ENCODE measurements around the gene NUP93. TPM values are rescaled to one million over a fixed set of nuclear protein-coding genes. Genes with fewer than 3 reads are reported as not detected.
"Not testable (repeated sequence)": the region's sequence is repeated elsewhere in the genome, so short reads cannot be mapped to it uniquely, and the experiment has no call there.

Gene NUP93
- total RNA-seq, 1 donor from 2014 or later, result 81.7 TPM

DNA sequence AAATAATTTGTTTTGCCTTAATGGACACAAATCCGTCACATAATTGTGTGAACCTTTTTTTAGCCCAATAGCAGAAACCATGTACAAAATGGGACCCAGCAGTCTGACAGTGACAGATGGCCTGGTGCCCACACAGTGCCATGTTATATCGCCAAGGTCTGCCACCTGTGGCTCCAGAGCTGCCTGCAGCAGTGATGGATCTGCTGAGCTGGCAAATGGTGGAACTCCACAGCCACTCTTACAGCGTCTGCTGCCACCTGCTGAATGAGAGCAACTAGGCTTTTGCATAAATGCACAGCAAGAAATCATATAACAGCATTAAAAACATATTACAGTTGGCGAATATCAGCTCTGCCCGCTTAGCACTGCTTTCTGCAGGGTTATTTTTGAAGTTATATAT, 59.4 kb downstream of the NUP93 start:
- H3K9me3 Mint-ChIP-seq (ENCODE audit: unreplicated experiment), result no peaks in the 10 kb centered on the region
- peaks cover 37% of the 10 kb centered on the region for H3K4me1 Mint-ChIP-seq (ENCODE audit: unreplicated experiment)
- TF ChIP-seq CTCF (IDR thresholded peaks at IDR 0.05), result peak; percentile 62
- H3K27ac Mint-ChIP-seq (ENCODE audit: unreplicated experiment), result no peak overlapping the region
- no peak for DNase-seq (ENCODE audit: extremely low spot score, unreplicated experiment)
- H3K4me3 Mint-ChIP-seq (ENCODE audit: unreplicated experiment), result no peak overlapping the region
- H3K27me3 Mint-ChIP-seq (ENCODE audit: unreplicated experiment), result no peaks in the 10 kb centered on the region
- H3K36me3 Mint-ChIP-seq (ENCODE audit: unreplicated experiment), result peaks cover under 1% of the 10 kb centered on the region

DNA sequence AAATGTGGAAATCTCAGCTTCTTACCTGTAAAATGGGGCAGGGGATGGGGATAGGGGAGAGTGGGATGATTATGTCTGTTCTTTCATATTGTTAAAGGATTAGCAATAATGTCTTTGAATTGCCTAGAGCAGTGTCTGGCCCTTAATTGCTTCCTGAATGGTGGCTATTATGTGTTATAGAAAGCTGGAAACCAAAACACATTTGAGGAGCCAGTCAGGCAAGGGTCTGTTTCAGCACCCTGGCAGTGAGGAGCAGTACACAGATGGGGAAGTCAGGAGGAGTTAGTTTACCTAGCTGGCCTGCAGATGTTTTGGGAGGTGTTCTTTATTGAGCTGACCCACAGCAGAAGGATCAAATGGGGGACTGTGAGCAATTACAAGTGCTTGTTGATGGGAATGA, 63.0 kb downstream of the NUP93 start:
- DNase-seq (ENCODE audit: extremely low spot score, unreplicated experiment), result no peak
- Mint-ChIP-seq H3K27ac (ENCODE audit: unreplicated experiment) (peak overlapping the region; percentile 45), H3K36me3 (ENCODE audit: unreplicated experiment) (no peaks in the 10 kb centered on the region), H3K4me3 (ENCODE audit: unreplicated experiment) (no peak overlapping the region), H3K4me1 (ENCODE audit: unreplicated experiment) (peaks cover 35% of the 10 kb centered on the region), H3K27me3 (ENCODE audit: unreplicated experiment) (no peaks in the 10 kb centered on the region), H3K9me3 (ENCODE audit: unreplicated experiment) (no peaks in the 10 kb centered on the region)
- TF ChIP-seq CTCF (IDR thresholded peaks at IDR 0.05), result no peak

DNA sequence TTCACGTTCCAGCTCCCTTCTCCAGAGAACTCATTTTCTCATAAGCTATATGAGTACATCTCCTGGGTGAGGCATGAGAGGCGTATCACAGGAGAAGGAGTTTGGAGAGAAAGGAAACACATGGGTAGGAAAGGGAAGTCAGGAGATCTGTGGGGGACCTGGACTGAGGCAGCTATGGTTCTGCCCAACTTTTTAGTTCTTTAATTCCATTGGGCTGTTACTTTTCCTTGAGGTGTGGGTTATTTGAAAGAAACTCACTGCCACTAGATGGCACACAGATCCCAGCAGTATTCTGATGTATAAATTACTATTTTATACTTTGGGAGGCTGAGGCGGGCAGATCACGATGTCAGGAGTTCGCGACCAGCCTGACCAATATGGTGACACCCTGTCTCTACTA, 63.6 kb downstream of the NUP93 start:
- Mint-ChIP-seq H3K27me3 (ENCODE audit: unreplicated experiment) (no peaks in the 10 kb centered on the region), H3K36me3 (ENCODE audit: unreplicated experiment) (no peaks in the 10 kb centered on the region), H3K27ac (ENCODE audit: unreplicated experiment) (peak overlapping the region; percentile 45), H3K9me3 (ENCODE audit: unreplicated experiment) (no peaks in the 10 kb centered on the region), H3K4me3 (ENCODE audit: unreplicated experiment) (no peak overlapping the region), H3K4me1 (ENCODE audit: unreplicated experiment) (peaks cover 32% of the 10 kb centered on the region)
- peak; percentile 81 for TF ChIP-seq CTCF (IDR thresholded peaks at IDR 0.05)
- DNase-seq (ENCODE audit: extremely low spot score, unreplicated experiment), result no peak

DNA sequence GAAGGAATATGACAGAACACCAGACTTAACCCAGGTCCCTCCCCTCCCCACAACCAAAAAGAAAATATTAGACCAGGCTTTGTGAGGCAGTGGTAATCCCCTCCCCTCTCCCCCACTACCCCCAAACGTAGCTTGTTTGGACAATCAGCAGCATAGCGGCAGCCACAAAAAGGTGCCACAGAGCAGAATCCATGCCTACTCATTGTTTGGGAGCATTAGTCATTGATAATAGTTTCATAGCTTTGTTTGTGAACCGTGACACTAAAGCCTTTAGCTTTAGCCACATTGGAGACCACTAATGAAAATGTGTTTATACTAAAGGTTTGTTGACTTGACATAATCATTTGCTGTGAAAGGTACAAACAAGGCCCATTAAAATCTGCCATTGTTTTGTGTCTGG, 65.1 kb downstream of the NUP93 start:
- H3K4me1 Mint-ChIP-seq (ENCODE audit: unreplicated experiment), result peaks cover 47% of the 10 kb centered on the region
- no peak overlapping the region for H3K4me3 Mint-ChIP-seq (ENCODE audit: unreplicated experiment)
- H3K9me3 Mint-ChIP-seq (ENCODE audit: unreplicated experiment), result no peaks in the 10 kb centered on the region
- H3K27ac Mint-ChIP-seq (ENCODE audit: unreplicated experiment), result no peak overlapping the region
- H3K27me3 Mint-ChIP-seq (ENCODE audit: unreplicated experiment), result no peaks in the 10 kb centered on the region
- no peak for DNase-seq (ENCODE audit: extremely low spot score, unreplicated experiment)
- TF ChIP-seq CTCF (IDR thresholded peaks at IDR 0.05), result no peak
- no peaks in the 10 kb centered on the region for H3K36me3 Mint-ChIP-seq (ENCODE audit: unreplicated experiment)

GRCh38 chr16:56797038-56797437, 67.1 kb downstream of the NUP93 start:
- not testable (repeated sequence) for H3K36me3 Mint-ChIP-seq (ENCODE audit: unreplicated experiment); DNase-seq (ENCODE audit: extremely low spot score, unreplicated experiment); H3K27me3 Mint-ChIP-seq (ENCODE audit: unreplicated experiment); H3K9me3 Mint-ChIP-seq (ENCODE audit: unreplicated experiment); H3K27ac Mint-ChIP-seq (ENCODE audit: unreplicated experiment); H3K4me3 Mint-ChIP-seq (ENCODE audit: unreplicated experiment)
- peaks cover 57% of the 10 kb centered on the region for H3K4me1 Mint-ChIP-seq (ENCODE audit: unreplicated experiment)

- no peaks in the 10 kb centered on the region for H3K36me3 Mint-ChIP-seq (ENCODE audit: unreplicated experiment)
- peaks cover 60% of the 10 kb centered on the region for H3K4me1 Mint-ChIP-seq (ENCODE audit: unreplicated experiment)
- no peak overlapping the region for H3K27ac Mint-ChIP-seq (ENCODE audit: unreplicated experiment)
- H3K4me3 Mint-ChIP-seq (ENCODE audit: unreplicated experiment), result no peak overlapping the region
- no peaks in the 10 kb centered on the region for H3K27me3 Mint-ChIP-seq (ENCODE audit: unreplicated experiment)
- H3K9me3 Mint-ChIP-seq (ENCODE audit: unreplicated experiment), result no peaks in the 10 kb centered on the region
- no peak for TF ChIP-seq CTCF (IDR thresholded peaks at IDR 0.05)
- no peak for DNase-seq (ENCODE audit: extremely low spot score, unreplicated experiment)
Observed at GRCh38 chr16:56797861-56798260, 67.9 kb downstream of the NUP93 start.
